MG63 (cell line): ENCODE data around the gene SNX33. TPM values are rescaled to one million over a fixed set of nuclear protein-coding genes. Genes with fewer than 3 reads are reported as not detected.
"Not testable (repeated sequence)": the region's sequence is repeated elsewhere in the genome, so short reads cannot be mapped to it uniquely, and the experiment has no call there.

Experiments
- DNase-seq: peaks from one replicate; pipeline ENCODE4 v3.0.0-alpha.2; 2020
- H3K27me3 ChIP-seq: fragments of 250-450 bp; sonication (Bioruptor Pico); 2 replicates; pipeline ENCODE4 v1.5.1; 2020; ENCODE audit warnings: mild to moderate bottlenecking, moderate library complexity
- H3K36me3 ChIP-seq: fragments of 250-450 bp; sonication (Bioruptor Pico); 2 replicates; pipeline ENCODE4 v1.5.1; 2020; ENCODE audit warnings: mild to moderate bottlenecking, moderate library complexity
- H3K4me3 ChIP-seq: fragments of 250-450 bp; sonication (Bioruptor Pico); 2 replicates; pipeline ENCODE4 v1.5.1; 2020; ENCODE audit warnings: mild to moderate bottlenecking, moderate library complexity
- H3K9me3 ChIP-seq: fragments of 250-450 bp; sonication (Bioruptor Pico); 2 replicates; pipeline ENCODE4 v1.5.1; 2020; ENCODE audit warnings: mild to moderate bottlenecking, moderate library complexity
- total RNA-seq: library from RNA; depleted of rRNA; stranded (reverse); fragments of >200 nt; shearing (Covaris generic); gene quantifications from 2 replicates; pipeline ENCODE4 v1.2.3, GENCODE V29; 2014; ENCODE audit warnings: low replicate concordance

Gene SNX33
- total RNA-seq, 1 experiment from 2014 or later, result 20.8 TPM

DNA sequence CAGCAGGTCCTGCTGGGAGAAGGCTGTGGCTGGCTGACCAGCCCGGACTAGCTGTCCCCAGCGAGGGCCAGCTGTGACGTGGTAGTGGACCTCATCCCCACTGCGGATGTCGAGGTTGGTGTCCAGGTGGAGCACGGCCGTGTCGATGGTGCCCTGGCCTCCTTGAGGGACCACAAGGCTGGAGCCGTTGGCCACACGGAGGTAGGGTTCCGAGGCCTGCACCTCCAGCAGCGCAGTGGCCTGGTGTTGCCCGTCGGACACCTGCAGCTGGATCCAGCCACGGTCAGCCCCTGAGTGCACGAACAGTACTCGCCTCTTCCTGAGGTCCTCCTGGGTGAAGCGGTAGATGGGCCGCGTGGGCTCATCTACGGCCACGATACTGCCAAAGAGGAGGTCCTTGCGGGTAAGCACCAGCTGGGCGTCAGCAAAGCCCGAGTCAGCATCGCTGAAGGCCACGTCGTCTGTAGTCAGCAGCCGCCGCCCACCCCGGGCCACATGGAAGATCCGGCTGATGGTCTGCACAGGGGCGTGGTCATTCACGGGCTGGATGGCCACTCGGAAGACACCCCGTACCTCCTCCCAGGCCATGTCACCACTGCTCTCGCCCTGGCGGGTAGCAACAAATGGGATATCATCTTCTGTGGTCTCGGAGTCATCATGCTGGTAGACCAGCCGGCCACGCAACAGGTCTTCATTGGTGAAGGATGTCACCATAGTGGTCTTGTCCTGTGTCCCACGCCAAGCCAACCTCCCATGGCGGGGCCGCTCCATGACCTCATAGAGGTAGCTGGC, 40.0 kb downstream of the SNX33 start:
- no peak for DNase-seq
- Histone ChIP-seq H3K36me3 (peaks cover 11% of the 10 kb centered on the region), H3K9me3 (no peaks in the 10 kb centered on the region), H3K27me3 (no peaks in the 10 kb centered on the region), H3K4me3 (no peak overlapping the region)

DNA sequence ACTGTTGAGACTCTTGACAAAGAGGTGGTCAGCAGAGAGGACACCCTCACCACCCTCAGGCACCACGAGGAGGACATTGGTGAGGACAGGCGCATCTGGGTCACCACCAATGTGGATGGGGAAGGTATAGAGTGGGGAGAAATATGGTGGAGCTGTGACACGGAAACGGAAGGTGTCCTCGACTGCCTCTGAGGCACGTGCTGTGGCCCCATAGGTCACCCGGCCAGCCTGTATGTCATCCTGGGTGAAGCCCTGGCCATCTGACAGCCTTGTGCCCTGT, 40.5 kb downstream of the SNX33 start:
- H3K9me3 ChIP-seq, result no peaks in the 10 kb centered on the region
- peaks cover 11% of the 10 kb centered on the region for H3K36me3 ChIP-seq
- no peak for DNase-seq
- no peak overlapping the region for H3K4me3 ChIP-seq
- H3K27me3 ChIP-seq, result no peaks in the 10 kb centered on the region

DNA sequence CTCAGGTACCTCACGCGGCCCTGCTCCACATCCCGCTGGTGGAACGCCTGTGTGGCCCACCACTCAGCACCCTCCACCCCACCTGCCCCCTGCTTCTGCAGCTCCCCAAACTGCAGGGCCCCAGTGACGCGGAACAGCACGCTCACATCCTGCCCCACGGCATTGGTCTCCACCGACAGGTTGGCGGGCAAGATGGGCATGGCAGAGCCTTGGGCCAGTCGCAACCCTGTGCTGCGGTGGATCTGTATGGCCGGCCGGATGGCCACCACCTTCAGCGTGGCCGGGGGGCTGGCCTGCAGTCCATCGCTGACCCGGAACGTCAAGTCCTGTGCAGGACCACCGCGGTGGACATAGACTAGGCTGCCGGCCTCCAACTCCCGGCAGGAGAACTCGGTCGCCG, 41.1 kb downstream of the SNX33 start:
- no peaks in the 10 kb centered on the region for H3K27me3 ChIP-seq
- H3K36me3 ChIP-seq, result peaks cover 11% of the 10 kb centered on the region
- no peak for DNase-seq
- H3K4me3 ChIP-seq, result no peak overlapping the region
- no peaks in the 10 kb centered on the region for H3K9me3 ChIP-seq

DNA sequence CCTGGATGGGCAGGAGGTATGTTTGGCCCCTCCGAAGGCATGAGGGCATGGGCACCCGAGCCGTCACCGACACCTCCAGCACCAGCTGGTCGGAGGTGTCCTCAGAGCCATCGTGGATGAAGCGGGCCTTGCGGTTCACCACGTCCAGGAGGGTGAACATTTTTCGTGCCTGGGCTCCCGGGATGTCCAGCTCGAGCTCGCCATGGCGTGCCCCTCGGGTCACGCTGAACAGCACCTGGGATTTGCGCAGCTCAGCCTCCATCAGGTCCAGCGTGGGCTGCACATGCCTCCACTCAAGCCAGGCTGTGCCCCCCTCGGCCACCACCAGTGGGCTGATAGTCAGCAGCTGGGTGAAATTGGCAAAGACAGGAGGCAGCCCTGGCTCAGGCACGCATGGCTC, 41.7 kb downstream of the SNX33 start:
- not testable (repeated sequence) for H3K27me3 ChIP-seq, DNase-seq, H3K36me3 ChIP-seq, H3K9me3 ChIP-seq, H3K4me3 ChIP-seq

DNA sequence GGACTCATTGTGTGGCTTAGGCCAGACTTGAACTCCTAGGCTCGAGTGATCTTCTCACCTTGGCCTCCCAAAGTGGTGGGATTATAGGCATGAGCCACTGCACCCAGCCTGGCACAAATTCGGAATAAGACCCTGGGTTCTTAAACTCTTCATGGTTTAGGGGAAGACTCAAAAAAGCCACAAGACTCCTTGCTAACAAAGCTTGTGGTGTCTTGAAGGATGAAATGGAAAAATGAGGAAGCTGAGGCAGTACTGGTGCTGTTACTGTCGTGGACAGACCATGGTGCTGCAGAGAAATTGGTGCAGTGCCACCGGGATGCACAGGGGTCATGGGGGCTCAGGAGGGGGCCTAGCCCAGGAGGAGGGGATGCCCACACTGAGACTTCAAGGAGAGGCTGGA, 44.6 kb downstream of the SNX33 start:
- DNase-seq, H3K27me3 ChIP-seq, H3K9me3 ChIP-seq, H3K4me3 ChIP-seq, H3K36me3 ChIP-seq: not testable (repeated sequence)

DNA sequence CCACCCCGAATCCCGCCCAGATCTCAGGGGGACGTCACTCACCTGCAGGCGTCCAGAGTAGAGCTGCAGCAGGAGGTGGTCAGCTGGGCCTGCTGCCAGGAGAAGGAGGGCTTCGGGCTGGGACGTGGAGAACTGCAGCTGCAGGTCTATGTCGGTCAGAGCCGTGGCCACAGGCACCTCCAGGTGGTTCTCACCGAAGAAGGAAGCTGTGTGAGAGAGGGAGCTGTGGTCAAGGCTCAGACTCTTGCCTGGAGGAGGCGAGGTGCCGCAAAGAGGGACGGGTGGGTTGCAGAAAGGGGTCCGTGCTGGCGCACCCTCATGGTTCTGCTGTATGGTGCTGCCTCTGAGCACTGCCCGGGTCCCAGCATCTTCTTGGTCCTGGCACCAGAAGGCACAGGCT, 45.3 kb downstream of the SNX33 start:
- not testable (repeated sequence) for H3K9me3 ChIP-seq, H3K27me3 ChIP-seq, DNase-seq, H3K4me3 ChIP-seq, H3K36me3 ChIP-seq

DNA sequence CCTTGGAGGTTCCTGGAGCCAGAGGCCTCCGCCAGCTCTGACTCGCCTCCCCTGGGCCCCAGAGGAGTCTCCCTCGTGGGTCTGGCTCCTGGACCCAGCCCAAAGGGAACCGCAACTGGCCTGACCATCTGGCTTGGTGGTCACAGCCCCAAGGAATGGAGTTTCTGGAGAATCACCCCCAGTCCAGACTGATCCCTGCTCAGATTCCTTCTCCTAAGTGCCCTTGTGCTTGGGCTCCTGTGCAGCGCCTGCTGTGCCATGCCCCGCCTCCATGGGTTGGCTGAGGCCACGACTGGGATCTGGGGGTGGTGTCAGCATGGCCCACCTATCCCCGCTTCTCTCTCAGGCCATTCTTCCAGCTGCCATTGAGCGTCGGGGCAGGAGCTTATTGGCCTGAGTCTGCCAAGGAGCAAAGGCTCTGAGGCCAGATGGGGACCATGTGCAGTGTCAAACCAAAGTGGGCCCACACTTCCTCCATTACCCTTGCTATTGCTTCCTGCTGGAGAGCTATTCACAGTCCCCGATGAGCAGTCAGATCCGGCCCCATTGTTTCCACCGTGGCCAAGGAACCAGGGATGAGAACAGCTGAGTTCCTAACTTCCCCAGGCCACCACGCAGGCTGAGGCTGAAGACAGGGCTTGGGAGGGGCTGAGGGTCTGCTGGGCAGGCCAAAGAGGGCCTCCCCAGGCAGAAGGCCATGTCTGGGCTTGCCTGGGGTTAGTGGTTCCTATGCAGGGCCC, 46.0 kb downstream of the SNX33 start:
- peak; percentile 86 for DNase-seq
- no peaks in the 10 kb centered on the region; the same call in 1 of the 2 replicates for H3K36me3 ChIP-seq
- no peaks in the 10 kb centered on the region for H3K27me3 ChIP-seq
- H3K9me3 ChIP-seq, result no peaks in the 10 kb centered on the region
- no peak overlapping the region for H3K4me3 ChIP-seq

DNA sequence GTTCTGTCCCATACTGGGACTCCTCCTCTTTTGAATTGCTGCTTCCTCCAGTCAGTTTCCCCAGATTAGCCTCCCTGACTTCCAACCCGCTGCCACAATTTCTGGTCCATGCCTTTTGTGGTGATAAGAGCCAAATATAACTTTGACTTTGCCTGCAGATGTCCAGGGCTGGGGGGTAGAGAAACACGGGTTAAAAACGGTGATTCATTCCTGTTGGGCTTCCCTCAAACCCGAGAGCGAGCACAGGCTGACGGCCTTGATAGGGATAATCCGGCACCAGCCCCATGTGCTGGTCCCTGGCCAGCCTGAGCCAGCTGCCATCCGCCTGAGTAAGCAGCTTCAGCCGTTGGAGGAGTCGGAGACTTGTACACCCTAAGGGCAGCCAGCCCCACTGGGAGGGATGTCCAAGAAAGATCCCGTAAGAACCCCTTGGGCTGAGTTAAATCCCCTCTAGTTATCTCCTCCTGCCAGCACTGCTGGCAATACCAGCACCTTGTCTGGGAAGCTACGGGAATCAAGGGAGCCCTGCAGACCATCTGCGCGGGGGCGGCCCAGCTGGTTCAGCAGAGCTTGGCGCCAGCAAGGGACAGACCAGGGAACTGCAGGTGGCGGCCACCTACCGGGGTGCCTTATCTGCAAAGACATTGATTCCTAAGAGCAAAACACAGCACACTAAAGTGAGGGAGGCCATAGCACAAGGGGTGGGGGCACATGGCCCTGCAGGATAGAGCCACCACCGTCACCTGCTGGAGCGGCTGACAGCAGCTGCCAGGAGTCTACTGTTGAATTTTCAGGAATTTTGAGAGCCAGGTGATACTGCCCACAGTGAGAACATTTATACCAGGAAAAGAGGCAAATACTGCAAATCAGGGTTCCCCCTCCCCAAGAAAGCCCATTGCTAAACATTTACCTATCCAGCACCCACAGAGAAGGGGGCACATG, 46.8 kb downstream of the SNX33 start:
- Histone ChIP-seq H3K27me3 (no peaks in the 10 kb centered on the region), H3K36me3 (no peaks in the 10 kb centered on the region; the same call in 1 of the 2 replicates), H3K9me3 (no peaks in the 10 kb centered on the region), H3K4me3 (no peak overlapping the region)
- peak; percentile 99 for DNase-seq

DNA sequence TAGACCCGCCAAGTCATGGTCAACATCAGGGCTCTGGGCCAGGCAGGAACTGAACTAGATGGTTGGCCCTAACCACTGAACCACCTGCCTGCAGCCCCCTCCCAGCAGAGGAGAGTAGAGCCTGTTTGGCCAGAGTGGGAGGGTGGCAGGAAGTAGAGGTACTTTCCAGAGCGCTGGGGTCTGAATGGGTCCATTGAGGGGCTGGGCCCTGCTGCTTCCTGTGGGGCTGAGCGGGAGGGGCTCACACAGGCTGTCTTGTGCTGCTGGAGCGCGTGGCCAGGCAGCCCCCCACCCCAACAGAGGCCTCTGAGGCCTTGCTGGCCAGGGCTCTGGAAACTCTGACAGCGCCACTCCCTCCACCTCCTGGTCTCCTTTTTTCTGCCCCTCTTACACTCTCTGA, 47.5 kb downstream of the SNX33 start:
- Histone ChIP-seq H3K27me3 (no peaks in the 10 kb centered on the region), H3K9me3 (no peaks in the 10 kb centered on the region), H3K36me3 (no peaks in the 10 kb centered on the region; the same call in 1 of the 2 replicates), H3K4me3 (no peak overlapping the region)
- DNase-seq, result no peak

DNA sequence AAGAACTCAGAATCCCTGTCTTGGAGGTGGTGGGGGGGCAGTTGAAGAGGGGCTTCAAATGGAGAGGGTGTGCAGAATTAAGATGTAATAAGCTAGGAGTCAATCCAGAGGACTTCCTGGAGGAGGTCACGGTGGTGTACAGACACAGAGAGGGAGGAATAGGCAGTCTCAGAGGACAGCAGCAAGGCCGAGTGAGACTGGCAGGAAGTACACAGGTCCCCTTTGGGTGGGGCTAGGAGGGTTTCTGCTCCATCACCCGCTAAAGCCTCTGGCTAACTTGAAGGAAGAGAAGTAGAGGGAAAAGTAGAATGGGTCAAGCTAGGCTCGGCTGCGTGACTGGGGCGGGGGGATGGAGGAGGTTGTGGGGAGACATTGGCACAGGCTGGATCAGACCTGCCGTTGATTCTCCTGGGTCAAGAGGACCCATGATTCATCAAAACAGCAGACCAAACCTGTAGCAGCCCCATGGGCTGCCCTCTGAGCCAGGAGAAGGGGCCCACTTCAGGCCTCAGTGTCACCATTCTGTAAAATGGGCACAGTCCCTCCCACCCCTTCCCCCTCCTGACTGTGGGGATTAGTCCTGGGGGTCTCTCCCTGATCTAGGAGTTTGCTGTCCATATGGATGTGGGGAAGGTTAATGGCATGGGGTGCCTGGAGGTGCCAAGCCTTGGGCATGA, 48.1 kb downstream of the SNX33 start:
- H3K36me3 ChIP-seq, result no peaks in the 10 kb centered on the region; the same call in 1 of the 2 replicates
- H3K27me3 ChIP-seq, result no peaks in the 10 kb centered on the region
- no peak overlapping the region for H3K4me3 ChIP-seq
- DNase-seq, result no peak
- no peaks in the 10 kb centered on the region for H3K9me3 ChIP-seq

DNA sequence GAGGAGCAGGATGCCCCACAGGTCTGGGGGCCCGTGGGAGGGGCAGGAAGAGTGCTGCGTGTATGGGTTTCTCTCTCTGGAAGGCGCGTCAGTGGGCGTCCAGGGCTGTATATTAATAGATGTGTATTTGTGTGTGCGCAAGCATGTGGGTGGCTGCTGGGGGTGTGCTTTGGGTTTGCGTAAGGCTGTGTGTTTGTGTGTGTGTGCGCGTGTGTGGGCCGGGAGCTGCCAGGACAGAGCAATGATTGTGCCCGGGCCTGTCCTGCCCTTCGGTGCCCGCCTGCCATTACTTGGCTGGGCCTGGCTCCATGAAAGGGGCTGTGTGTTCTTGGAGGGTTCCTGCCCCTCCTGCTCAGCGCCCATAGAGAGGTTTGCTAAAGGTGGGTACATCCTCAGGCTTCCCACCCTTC, 48.6 kb downstream of the SNX33 start:
- Histone ChIP-seq H3K27me3 (no peaks in the 10 kb centered on the region), H3K9me3 (no peaks in the 10 kb centered on the region), H3K36me3 (no peaks in the 10 kb centered on the region; the same call in 1 of the 2 replicates), H3K4me3 (no peak overlapping the region)
- no peak for DNase-seq

DNA sequence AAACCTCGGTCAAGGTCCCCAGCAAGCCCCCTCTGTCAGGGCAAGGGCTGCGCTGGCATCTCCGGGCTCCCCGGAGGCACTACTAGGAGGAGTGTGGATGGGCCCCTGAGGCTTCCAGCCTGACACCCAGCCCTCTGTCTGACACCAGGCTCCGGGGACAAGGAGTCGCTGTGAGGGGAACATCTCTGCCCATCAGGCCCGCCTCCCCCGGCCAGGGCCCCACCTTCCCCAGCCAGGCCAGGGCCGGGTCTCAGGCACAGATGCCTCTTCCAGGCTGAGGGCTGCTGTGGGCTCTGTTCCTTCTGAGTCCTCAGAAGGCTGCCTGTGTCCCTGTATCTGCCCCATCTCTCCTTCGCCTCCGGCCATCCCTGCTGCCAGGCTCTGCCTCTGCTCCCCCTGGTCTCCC, 49.1 kb downstream of the SNX33 start:
- Histone ChIP-seq H3K4me3 (no peak overlapping the region), H3K27me3 (no peaks in the 10 kb centered on the region), H3K36me3 (no peaks in the 10 kb centered on the region; the same call in 1 of the 2 replicates), H3K9me3 (no peaks in the 10 kb centered on the region)
- no peak for DNase-seq

DNA sequence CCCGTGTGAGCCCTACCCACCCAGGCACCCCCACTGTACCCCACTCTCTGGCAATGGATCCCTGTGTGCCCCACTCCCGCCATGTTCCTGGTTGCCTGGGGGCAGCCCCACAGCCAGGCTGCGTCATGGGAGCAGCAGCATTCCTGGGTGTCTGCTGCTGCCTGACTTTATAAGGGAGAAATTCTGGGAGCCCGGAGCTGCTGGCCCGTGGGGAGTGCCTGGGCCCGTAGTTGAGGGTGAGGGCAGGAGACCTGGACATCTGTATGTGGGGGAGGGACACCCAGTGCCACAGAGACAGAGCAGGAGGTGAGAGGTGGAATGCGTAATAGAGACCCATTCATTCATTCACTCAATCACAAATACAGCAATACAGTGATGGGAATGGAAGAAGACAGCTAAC, 49.8 kb downstream of the SNX33 start:
- no peak for DNase-seq
- Histone ChIP-seq H3K9me3 (no peaks in the 10 kb centered on the region), H3K36me3 (no peaks in the 10 kb centered on the region), H3K27me3 (no peaks in the 10 kb centered on the region), H3K4me3 (no peak overlapping the region)

DNA sequence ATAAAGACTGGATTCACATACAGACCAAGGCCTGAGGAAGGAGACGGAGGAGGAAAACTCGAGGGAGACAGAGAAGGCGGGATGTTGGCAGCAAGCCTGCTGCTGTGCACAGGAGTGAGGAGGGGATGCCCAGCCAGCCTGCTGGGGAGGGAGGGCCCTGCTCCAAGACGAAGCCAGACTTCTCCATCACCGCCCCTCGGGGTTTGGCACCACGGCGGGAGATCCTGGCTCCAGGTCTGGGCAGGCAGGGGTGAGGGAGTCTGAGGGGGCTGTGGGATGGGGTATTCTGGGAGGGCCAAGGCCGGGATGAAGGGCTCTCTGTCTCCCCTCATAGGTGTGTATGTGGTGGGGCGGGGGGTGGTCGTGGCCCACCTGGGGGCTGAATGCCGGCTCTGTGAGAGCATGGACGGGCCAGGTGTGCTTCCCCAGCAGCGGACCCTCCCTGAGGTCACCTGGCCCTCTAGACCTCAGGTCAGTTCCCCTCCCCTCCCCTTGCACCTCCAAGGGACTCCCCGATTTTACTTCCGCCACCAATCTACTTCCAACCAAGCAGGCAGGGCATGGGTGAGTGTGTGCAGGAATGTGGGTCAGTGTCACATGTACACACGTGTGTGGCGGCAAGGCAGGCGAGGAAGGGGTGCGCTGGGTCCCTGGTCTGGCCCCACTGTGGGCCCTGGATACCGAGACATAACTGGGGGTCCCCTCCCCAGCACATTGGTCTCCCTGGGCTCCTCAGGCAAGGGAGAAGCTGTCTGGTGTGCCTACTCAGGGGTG, 50.4 kb downstream of the SNX33 start:
- not testable (repeated sequence) for DNase-seq, H3K27me3 ChIP-seq, H3K36me3 ChIP-seq, H3K4me3 ChIP-seq, H3K9me3 ChIP-seq

DNA sequence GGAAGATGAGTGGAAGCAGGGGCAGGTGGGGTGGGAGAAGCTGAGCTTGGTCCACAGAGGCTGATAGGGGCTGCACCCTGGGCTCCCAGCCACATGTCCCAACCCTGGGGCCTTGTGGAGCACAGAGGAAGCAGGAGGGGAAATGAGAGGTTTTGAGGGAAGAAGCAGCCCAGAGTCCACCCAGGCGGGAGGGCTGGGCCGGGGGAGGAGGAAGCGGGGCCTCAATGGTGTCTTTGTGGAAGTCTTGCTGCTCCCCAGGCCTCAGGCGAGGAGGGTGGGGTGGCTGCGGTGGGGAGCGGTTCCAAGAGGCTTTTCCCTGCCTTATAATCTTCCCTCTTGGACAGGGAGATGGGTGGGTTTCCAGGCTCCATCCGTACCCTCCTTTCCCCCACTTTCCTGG, 51.8 kb downstream of the SNX33 start:
- H3K36me3 ChIP-seq, H3K27me3 ChIP-seq, H3K4me3 ChIP-seq, DNase-seq, H3K9me3 ChIP-seq: not testable (repeated sequence)
